Brain pericyte (primary cell): Measurements from ENCODE around the gene RNASEH1.

Source experiments
- DNase-seq: peaks from one replicate; pipeline ENCODE4 v3.0.0-alpha.2; 2012; ENCODE audit warnings: low read depth, low spot score

RNASEH1 gene

GRCh38 chr2:3558205-3559014 is at the start of gene RNASEH1:
RNASEH1 (minus strand) TSS chr2:3558333; CDS start chr2:3558260, 73 bp downstream.
- peak; percentile 96 for DNase-seq

GRCh38 chr2:3606370-3607201 is 48.5 kb upstream of the RNASEH1 start:
- no peak for DNase-seq

GRCh38 chr2:3606028-3606369 is 47.9 kb upstream of the RNASEH1 start:
- DNase-seq = no peak

GRCh38 chr2:3604991-3605961 is 47.1 kb upstream of the RNASEH1 start:
- DNase-seq = no peak

- no peak for DNase-seq
Observed at GRCh38 chr2:3604207-3604877, 46.2 kb upstream of the RNASEH1 start.

- no peak for DNase-seq
Observed at GRCh38 chr2:3603536-3604206, 45.5 kb upstream of the RNASEH1 start.

- no peak for DNase-seq
Observed at GRCh38 chr2:3602553-3603339, 44.6 kb upstream of the RNASEH1 start.

GRCh38 chr2:3601561-3602271 is 43.6 kb upstream of the RNASEH1 start:
- no peak for DNase-seq

GRCh38 chr2:3600256-3600855 is 42.2 kb upstream of the RNASEH1 start:
- no peak for DNase-seq

GRCh38 chr2:3598912-3599854 is 41.0 kb upstream of the RNASEH1 start:
- DNase-seq = no peak

- no peak for DNase-seq
Observed at GRCh38 chr2:3598197-3598910, 40.2 kb upstream of the RNASEH1 start.

- no peak for DNase-seq
Observed at GRCh38 chr2:3597567-3597966, 39.4 kb upstream of the RNASEH1 start.

- no peak for DNase-seq
Observed at GRCh38 chr2:3596901-3597417, 38.8 kb upstream of the RNASEH1 start.

GRCh38 chr2:3595985-3596384 is 37.9 kb upstream of the RNASEH1 start:
- no peak for DNase-seq

- DNase-seq = no peak
Observed at GRCh38 chr2:3595404-3595803, 37.3 kb upstream of the RNASEH1 start.

GRCh38 chr2:3594493-3595281 is 36.6 kb upstream of the RNASEH1 start, which contains the start of gene COLEC11:
COLEC11 (plus strand) TSS chr2:3595112; CDS start chr2:3604341, 9,229 bp downstream.
- DNase-seq = no peak
